ENCODE measurements around the gene ARSB. TPM values are rescaled to one million over a fixed set of nuclear protein-coding genes. Genes with fewer than 3 reads are reported as not detected.

ARSB gene
- total and polyA plus RNA-seq, 10 of the 15 experiments (the other 5 are each of a cell fraction or from before 2014, with no cell fraction given), result 1.2 to 8.2 (median 6.1) TPM

- TF ChIP-seq ZBTB40 (IDR thresholded peaks at IDR 0.05; ENCODE audit: borderline replicate concordance) (no peak), PAX5 (IDR thresholded peaks at IDR 0.05; ENCODE audit: borderline replicate concordance, low read depth, low read length) (no peak), SRF (IDR thresholded peaks at IDR 0.05; ENCODE audit: low read depth in 2 of 2, low read length in 2 of 2) (no peak), BHLHE40 (IDR thresholded peaks at IDR 0.05; ENCODE audit: borderline replicate concordance in 1 of 2, low read depth in 2 of 2, low read length in 1 of 2) (no peak), CHD1 (IDR thresholded peaks at IDR 0.05; ENCODE audit: low read depth, low read length) (no peak), RCOR1 (conservative IDR thresholded peaks at IDR 0.05; ENCODE audit: low read depth, low read length) (no peak), SMC3 (IDR thresholded peaks at IDR 0.05; ENCODE audit: borderline replicate concordance, low read length) (peak; percentile 71; the same call in 1 of the 2 replicates)
These were observed 35.9 kb upstream of the ARSB start (continued) for GRCh38 chr5:79020861-79021561.

GRCh38 chr5:79014631-79015030, 29.5 kb upstream of the ARSB start:
- Histone ChIP-seq H3K4me2 (ENCODE audit: control insufficient read depth, insufficient read depth) (no peak overlapping the region), H2AFZ (ENCODE audit: control insufficient read depth, low read depth, low read length) (no peak overlapping the region), H3K9me3 (replicated peaks; ENCODE audit: control insufficient read depth, insufficient read depth, low read length) (peaks cover 2% of the 10 kb centered on the region; the same call in 1 of the 3 replicates), H3K27ac (ENCODE audit: control insufficient read depth, insufficient read depth) (no peak overlapping the region), H4K20me1 (ENCODE audit: control insufficient read depth, insufficient read depth) (no peaks in the 10 kb centered on the region), H3K9ac (ENCODE audit: control insufficient read depth, insufficient read depth, low read length) (no peak overlapping the region), H3K27me3 (replicated peaks in 1 of 2; ENCODE audit: control insufficient read depth in 2 of 2, insufficient read depth in 2 of 2, low read length in 1 of 2) (no peaks in the 10 kb centered on the region; a peak in 1 of 4 replicates), H3K4me1 (ENCODE audit: control insufficient read depth, insufficient read depth, low read length) (no peaks in the 10 kb centered on the region), H3K4me3 (no peak overlapping the region), H3K36me3 (ENCODE audit: control insufficient read depth in 2 of 2, insufficient read depth in 2 of 2, low read length in 1 of 2) (no peaks in the 10 kb centered on the region), H3K79me2 (ENCODE audit: control insufficient read depth, insufficient read depth, low read length) (no peaks in the 10 kb centered on the region)
- BruUV-seq (replicated peaks), result no TSS peak
- TF ChIP-seq SMAD5 (IDR thresholded peaks at IDR 0.05; ENCODE audit: low read depth) (no peak), RAD51 (IDR thresholded peaks at IDR 0.05) (no peak), NR2C1 (IDR thresholded peaks at IDR 0.05) (no peak), RB1 (IDR thresholded peaks at IDR 0.05; ENCODE audit: borderline replicate concordance) (no peak), ZNF207 (IDR thresholded peaks at IDR 0.05; ENCODE audit: borderline replicate concordance) (no peak), TAF1 (IDR thresholded peaks at IDR 0.05; ENCODE audit: borderline replicate concordance, low read depth, low read length) (no peak), ZNF24 (IDR thresholded peaks at IDR 0.05) (no peak), TBL1XR1 (IDR thresholded peaks at IDR 0.05; ENCODE audit: low read depth, low read length) (no peak), JUND (IDR thresholded peaks at IDR 0.05; ENCODE audit: low read depth, low read length) (no peak)
- intact Hi-C loops (cut with micrococcal nuclease; ENCODE audit: unreplicated experiment), result no loop called here
- WGBS (ENCODE audit: insufficient coverage, insufficient replicate concordance, low lambda C conversion rate, missing lambda C conversion rate), result 28% methylated on average over 2 of the region's 2 CpGs
- in situ Hi-C loops (cut with MboI), result no loop called here
- ChIA-PET CTCF (interaction anchor here (0.8 to 2.3 kb wide), 3 partner anchors 10 to 115 kb away, joined by 3 to 21 read pairs (median 6); no protein-coding TSS in a partner anchor), RAD21 (ENCODE audit: unreplicated experiment) (no interaction called here), POLR2A (no interaction called here), SMC1A (ENCODE audit: uncharacterized antibody, unreplicated experiment) (interaction anchor here (1.9 kb wide), 1 partner anchor 10 kb away, joined by 9 read pairs; no protein-coding TSS in a partner anchor)
- ATAC-seq (no peak), FAIRE-seq (no peak), DNase-seq (ENCODE audit: low read depth, low spot score) (no peak)

Data from GM12878 (cell line).